ENCODE results near the gene BORCS5.
A peak's percentile ranks its signal among the peaks of the same experiment; 100 is the strongest.
"Not testable (repeated sequence)": the region's sequence is repeated elsewhere in the genome, so short reads cannot be mapped to it uniquely, and the experiment has no call there.

The BORCS5 gene

GRCh38 chr12:12356896-12357718, at the start of gene BORCS5:
Gene BORCS5, plus strand, starts transcription at chr12:12357078. Its CDS starts 374 bp downstream, at chr12:12357452.
- H3K9ac ChIP-seq (ENCODE audit: low read depth, low read length), result peak within 1 kb of the TSS; percentile 50

DNA sequence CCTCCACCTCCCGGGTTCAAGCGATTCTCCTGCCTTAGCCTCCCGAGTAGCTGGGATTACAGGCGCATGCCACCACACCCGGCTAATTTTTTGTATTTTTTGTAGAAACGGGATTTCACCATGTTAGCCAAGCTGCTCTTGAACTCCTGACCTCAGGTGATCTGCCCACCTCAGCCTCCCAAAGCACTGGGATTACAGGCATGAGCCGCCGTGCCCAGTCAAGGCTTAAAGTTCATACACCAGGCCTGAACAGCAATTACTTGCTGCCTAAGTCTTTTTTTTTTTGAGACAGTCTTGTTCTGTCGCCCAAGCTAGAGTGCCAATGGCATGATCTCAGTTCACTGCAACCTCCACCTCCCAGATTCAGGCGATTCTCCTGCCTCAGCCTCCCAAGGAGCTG, 46.2 kb upstream of the BORCS5 start:
- not testable (repeated sequence) for H3K9me3 ChIP-seq (ENCODE audit: control insufficient read depth, insufficient read depth, low read length); H3K27me3 ChIP-seq (ENCODE audit: control insufficient read depth, insufficient read depth, low read length); H3K9ac ChIP-seq (ENCODE audit: low read depth, low read length); H3K4me3 ChIP-seq (ENCODE audit: low read depth, low read length); H3K4me1 ChIP-seq (ENCODE audit: control insufficient read depth, insufficient read depth, low read length); H3K36me3 ChIP-seq (ENCODE audit: control insufficient read depth, insufficient read depth, low read length)

More at GRCh38 chr12:12356896-12357718, at the start of gene BORCS5:
- H3K4me3 ChIP-seq (ENCODE audit: low read depth, low read length), result peak within 1 kb of the TSS; percentile 83
- no peaks in the 10 kb centered on the region for H3K9me3 ChIP-seq (ENCODE audit: control insufficient read depth, insufficient read depth, low read length)
- H3K4me1 ChIP-seq (ENCODE audit: control insufficient read depth, insufficient read depth, low read length), result no peaks in the 10 kb centered on the region
- no peaks in the 10 kb centered on the region for H3K27me3 ChIP-seq (ENCODE audit: control insufficient read depth, insufficient read depth, low read length)
- H3K36me3 ChIP-seq (ENCODE audit: control insufficient read depth, insufficient read depth, low read length), result no peaks in the 10 kb centered on the region

- no peaks in the 10 kb centered on the region for H3K9me3 ChIP-seq (ENCODE audit: control insufficient read depth, insufficient read depth, low read length)
- no peak overlapping the region for H3K9ac ChIP-seq (ENCODE audit: low read depth, low read length)
- H3K4me1 ChIP-seq (ENCODE audit: control insufficient read depth, insufficient read depth, low read length), result peaks cover 7% of the 10 kb centered on the region
- no peaks in the 10 kb centered on the region for H3K36me3 ChIP-seq (ENCODE audit: control insufficient read depth, insufficient read depth, low read length)
- H3K4me3 ChIP-seq (ENCODE audit: low read depth, low read length), result no peak overlapping the region
- no peaks in the 10 kb centered on the region for H3K27me3 ChIP-seq (ENCODE audit: control insufficient read depth, insufficient read depth, low read length)
Observed at GRCh38 chr12:12315838-12316237, 41.0 kb upstream of the BORCS5 start.

DNA sequence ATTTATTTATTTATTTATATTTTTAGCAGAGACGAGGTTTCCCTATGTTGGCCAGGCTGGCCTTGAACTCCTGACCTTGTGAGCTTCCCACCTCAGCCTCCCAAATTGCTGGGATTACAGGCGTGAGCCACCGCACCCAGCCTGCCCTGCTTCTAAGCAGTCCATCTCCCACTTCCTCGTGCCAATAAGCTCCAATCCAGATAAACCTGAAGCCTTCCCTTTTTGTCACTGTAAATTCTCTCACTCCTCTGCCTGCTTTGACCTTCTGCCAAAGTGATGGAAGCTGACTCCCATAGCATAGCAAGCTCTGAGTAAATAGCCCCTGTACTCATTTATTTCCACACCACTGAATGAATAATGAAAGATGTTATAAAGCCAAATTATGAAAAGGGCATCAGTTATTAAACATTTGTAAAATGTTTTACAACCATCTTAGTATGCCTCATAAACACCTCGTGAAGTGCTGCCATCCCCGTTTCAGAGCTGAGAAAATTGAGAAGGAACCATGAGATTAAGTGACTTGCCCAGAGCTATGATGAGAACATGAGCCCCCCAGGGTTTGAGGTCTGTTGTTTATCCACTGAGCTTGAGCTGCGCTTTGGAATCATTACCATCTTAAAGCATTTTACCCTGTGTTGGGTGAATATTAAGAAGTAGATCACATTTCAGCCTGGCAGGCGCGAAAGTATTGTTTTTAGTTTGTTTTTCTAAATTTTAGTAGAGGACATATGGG, 37.3 kb upstream of the BORCS5 start:
- Histone ChIP-seq H3K4me3 (ENCODE audit: low read depth, low read length) (no peak overlapping the region), H3K36me3 (ENCODE audit: control insufficient read depth, insufficient read depth, low read length) (no peaks in the 10 kb centered on the region), H3K27me3 (ENCODE audit: control insufficient read depth, insufficient read depth, low read length) (no peaks in the 10 kb centered on the region), H3K9me3 (ENCODE audit: control insufficient read depth, insufficient read depth, low read length) (no peaks in the 10 kb centered on the region), H3K4me1 (ENCODE audit: control insufficient read depth, insufficient read depth, low read length) (peaks cover 7% of the 10 kb centered on the region), H3K9ac (ENCODE audit: low read depth, low read length) (no peak overlapping the region)

DNA sequence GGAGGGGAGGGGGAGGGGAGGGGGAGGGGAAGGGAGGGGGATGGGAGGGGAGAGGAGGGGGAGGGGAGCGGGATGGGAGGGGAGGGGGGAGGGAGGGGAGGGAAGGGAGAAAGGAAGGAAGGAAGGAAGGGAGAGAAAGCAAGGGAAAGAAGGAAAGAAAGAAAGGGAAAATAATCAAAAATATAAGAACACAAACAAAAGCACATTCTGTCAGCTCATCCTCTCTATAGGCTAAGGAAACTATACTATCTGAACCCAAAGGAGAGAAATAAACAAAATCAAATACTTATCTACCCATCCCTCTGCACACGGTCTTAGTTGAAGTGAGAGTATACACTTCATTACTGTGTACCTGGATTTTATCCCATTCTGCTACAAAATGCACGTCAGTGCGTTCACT, 33.8 kb upstream of the BORCS5 start:
- Histone ChIP-seq H3K9ac (ENCODE audit: low read depth, low read length) (no peak overlapping the region), H3K9me3 (ENCODE audit: control insufficient read depth, insufficient read depth, low read length) (no peaks in the 10 kb centered on the region), H3K4me1 (ENCODE audit: control insufficient read depth, insufficient read depth, low read length) (peaks cover 7% of the 10 kb centered on the region), H3K36me3 (ENCODE audit: control insufficient read depth, insufficient read depth, low read length) (no peaks in the 10 kb centered on the region), H3K27me3 (ENCODE audit: control insufficient read depth, insufficient read depth, low read length) (no peaks in the 10 kb centered on the region), H3K4me3 (ENCODE audit: low read depth, low read length) (no peak overlapping the region)

DNA sequence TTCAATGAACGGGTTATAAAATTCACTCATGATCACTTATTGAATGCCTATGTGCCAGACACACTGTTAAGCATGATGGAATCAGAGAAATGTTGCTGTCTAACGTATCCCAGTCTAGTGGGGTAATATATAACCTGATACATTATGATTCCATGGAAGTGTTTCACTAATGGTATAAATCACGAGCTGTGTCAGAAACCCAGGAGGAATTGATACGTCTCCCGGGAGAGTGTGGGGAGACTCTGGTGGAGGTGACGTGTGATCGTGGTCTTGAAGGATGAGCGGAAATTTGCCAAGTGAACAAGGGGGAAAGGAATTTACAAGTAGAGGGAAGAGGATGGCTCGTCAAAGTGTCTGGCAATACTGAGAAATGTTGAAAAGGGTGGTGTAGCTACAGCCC, 33.3 kb upstream of the BORCS5 start:
- Histone ChIP-seq H3K4me1 (ENCODE audit: control insufficient read depth, insufficient read depth, low read length) (peaks cover 7% of the 10 kb centered on the region), H3K36me3 (ENCODE audit: control insufficient read depth, insufficient read depth, low read length) (no peaks in the 10 kb centered on the region), H3K9ac (ENCODE audit: low read depth, low read length) (no peak overlapping the region), H3K9me3 (ENCODE audit: control insufficient read depth, insufficient read depth, low read length) (no peaks in the 10 kb centered on the region), H3K4me3 (ENCODE audit: low read depth, low read length) (no peak overlapping the region), H3K27me3 (ENCODE audit: control insufficient read depth, insufficient read depth, low read length) (no peaks in the 10 kb centered on the region)

DNA sequence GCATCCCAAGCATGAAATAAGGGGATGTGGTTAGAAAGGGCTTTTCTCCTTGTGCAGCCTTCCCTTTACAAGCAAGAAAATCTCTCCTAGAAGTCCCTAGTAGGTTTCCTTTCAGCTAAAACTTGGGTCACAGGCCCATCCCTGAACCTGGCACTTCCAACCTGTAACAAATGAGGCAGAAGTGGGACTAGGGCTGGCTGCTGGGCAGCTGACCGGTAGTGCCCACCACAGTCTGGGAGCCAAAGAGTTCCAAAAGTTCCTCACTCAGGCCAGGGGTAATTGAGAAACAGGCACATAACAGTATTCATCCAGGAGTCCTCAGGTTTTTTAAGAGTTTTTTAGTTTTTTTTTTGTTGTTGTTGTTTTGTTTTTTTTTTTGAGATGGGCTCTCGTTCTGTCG, 30.6 kb upstream of the BORCS5 start:
- H3K4me3 ChIP-seq (ENCODE audit: low read depth, low read length), result no peak overlapping the region
- H3K9ac ChIP-seq (ENCODE audit: low read depth, low read length), result no peak overlapping the region
- H3K36me3 ChIP-seq (ENCODE audit: control insufficient read depth, insufficient read depth, low read length), result no peaks in the 10 kb centered on the region
- no peaks in the 10 kb centered on the region for H3K27me3 ChIP-seq (ENCODE audit: control insufficient read depth, insufficient read depth, low read length)
- peaks cover under 1% of the 10 kb centered on the region for H3K4me1 ChIP-seq (ENCODE audit: control insufficient read depth, insufficient read depth, low read length)
- no peaks in the 10 kb centered on the region for H3K9me3 ChIP-seq (ENCODE audit: control insufficient read depth, insufficient read depth, low read length)

GRCh38 chr12:12327802-12328201, 29.1 kb upstream of the BORCS5 start:
- Histone ChIP-seq H3K9me3 (ENCODE audit: control insufficient read depth, insufficient read depth, low read length) (no peaks in the 10 kb centered on the region), H3K9ac (ENCODE audit: low read depth, low read length) (no peak overlapping the region), H3K4me1 (ENCODE audit: control insufficient read depth, insufficient read depth, low read length) (peaks cover 7% of the 10 kb centered on the region), H3K4me3 (ENCODE audit: low read depth, low read length) (no peak overlapping the region), H3K27me3 (ENCODE audit: control insufficient read depth, insufficient read depth, low read length) (no peaks in the 10 kb centered on the region), H3K36me3 (ENCODE audit: control insufficient read depth, insufficient read depth, low read length) (no peaks in the 10 kb centered on the region)

DNA sequence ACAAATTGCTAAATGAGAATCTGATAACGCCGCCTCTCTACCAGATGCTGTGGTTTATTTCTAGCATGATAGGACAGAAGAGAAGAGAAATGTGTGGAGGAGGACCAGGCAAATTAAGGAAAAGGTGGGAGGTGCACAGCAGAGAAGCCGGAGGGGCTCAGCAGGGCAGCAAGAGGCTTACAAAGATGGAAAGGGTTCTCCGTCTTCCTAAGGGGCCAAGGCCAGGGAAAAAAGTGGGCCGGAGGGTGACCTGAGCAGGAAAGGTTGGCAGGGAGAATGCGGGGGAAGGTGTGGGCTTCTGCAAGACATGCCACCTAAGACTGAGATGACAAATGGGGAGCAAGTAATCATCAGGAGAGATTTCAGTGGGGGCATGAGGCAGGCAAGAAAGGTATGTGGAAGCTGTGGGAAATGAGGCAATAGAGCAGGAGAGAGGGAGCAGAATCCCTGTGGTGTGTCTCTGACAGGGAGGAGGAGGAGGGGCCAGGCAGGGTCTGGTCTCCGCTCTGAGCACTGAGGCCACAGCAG, 25.6 kb upstream of the BORCS5 start:
- peaks cover 7% of the 10 kb centered on the region for H3K4me1 ChIP-seq (ENCODE audit: control insufficient read depth, insufficient read depth, low read length)
- H3K4me3 ChIP-seq (ENCODE audit: low read depth, low read length), result no peak overlapping the region
- no peaks in the 10 kb centered on the region for H3K36me3 ChIP-seq (ENCODE audit: control insufficient read depth, insufficient read depth, low read length)
- no peak overlapping the region for H3K9ac ChIP-seq (ENCODE audit: low read depth, low read length)
- no peaks in the 10 kb centered on the region for H3K27me3 ChIP-seq (ENCODE audit: control insufficient read depth, insufficient read depth, low read length)
- H3K9me3 ChIP-seq (ENCODE audit: control insufficient read depth, insufficient read depth, low read length), result no peaks in the 10 kb centered on the region

DNA sequence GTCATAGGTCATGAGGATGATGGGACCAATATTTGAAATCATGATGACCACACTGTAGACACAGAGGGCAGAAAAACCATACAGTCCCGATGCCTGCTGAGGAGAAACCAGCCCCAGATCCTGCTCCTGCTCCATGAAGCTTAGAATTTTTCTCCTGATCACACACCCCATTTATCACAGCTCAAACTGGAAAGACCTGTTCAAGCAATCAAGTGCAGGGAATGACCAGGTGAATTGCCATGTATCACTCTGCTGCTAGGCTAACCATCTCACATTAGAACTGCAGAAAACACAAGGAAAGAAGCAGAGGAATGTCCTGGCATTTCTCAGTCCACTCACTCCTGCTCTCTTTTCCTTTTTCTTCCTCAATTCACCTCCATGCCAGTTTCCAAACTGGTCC, 25.0 kb upstream of the BORCS5 start:
- H3K36me3 ChIP-seq (ENCODE audit: control insufficient read depth, insufficient read depth, low read length), result no peaks in the 10 kb centered on the region
- no peak overlapping the region for H3K9ac ChIP-seq (ENCODE audit: low read depth, low read length)
- no peaks in the 10 kb centered on the region for H3K27me3 ChIP-seq (ENCODE audit: control insufficient read depth, insufficient read depth, low read length)
- H3K9me3 ChIP-seq (ENCODE audit: control insufficient read depth, insufficient read depth, low read length), result no peaks in the 10 kb centered on the region
- H3K4me3 ChIP-seq (ENCODE audit: low read depth, low read length), result no peak overlapping the region
- H3K4me1 ChIP-seq (ENCODE audit: control insufficient read depth, insufficient read depth, low read length), result peaks cover 7% of the 10 kb centered on the region

DNA sequence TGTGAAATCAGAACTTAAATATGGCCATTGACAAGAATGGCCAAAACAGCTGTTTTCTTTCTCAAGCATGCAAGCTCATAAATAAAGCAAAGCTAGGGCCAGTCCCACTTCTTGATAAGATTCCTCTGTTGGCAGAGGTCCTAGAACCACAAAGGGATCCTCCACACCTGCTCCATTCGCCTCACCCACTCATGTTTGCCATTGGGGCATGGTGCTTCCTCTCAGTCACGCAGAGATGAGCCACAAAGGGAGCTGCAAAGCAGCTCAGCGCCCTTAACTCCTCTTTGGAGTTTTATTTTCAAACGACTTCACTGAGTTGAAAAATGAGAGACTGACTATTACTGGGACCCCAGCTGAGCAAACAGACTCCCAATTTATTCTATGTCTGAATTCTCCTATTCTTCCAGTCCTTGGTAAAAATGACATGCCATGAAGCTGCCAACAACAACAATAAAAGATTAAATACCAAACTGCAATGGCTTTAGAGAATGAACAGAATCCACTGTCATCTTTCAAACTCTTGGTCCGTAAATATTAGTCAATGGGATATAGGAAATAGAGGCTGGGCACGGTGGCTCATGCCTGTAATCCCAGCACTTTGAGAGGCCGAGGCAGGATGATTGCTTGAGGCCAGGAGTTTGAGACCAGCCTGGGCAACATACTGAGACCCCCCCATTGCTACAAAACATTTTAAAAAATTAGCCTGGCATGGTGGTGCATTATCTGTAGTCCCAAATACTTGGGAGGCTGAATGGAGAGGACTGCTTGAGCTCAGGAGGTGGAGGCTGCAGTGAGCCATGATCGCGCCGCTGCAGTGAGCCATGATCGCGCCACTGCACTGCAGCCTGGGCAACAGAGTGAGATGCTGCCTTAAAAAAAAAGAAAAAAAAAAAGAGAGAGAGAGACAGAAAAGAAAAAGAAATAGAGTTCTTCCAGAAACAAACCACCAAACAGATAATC, 23.2 kb upstream of the BORCS5 start:
- peaks cover 7% of the 10 kb centered on the region for H3K4me1 ChIP-seq (ENCODE audit: control insufficient read depth, insufficient read depth, low read length)
- no peak overlapping the region for H3K4me3 ChIP-seq (ENCODE audit: low read depth, low read length)
- no peak overlapping the region for H3K9ac ChIP-seq (ENCODE audit: low read depth, low read length)
- H3K36me3 ChIP-seq (ENCODE audit: control insufficient read depth, insufficient read depth, low read length), result no peaks in the 10 kb centered on the region
- no peaks in the 10 kb centered on the region for H3K9me3 ChIP-seq (ENCODE audit: control insufficient read depth, insufficient read depth, low read length)
- H3K27me3 ChIP-seq (ENCODE audit: control insufficient read depth, insufficient read depth, low read length), result no peaks in the 10 kb centered on the region

All from iPS-15b (cell line).